Vagina (tissue), 2 donors: ENCODE measurements around the gene NOTCH1. TPM values are rescaled to one million over a fixed set of nuclear protein-coding genes. Genes with fewer than 3 reads are reported as not detected.

Experiments used
- DNase-seq, 2 donors: peaks; one replicate each; pipeline ENCODE4 v3.0.0-alpha.2; 2017; ENCODE audit errors: extremely low spot score in 2 of 2
- H3K27ac ChIP-seq: fragments of 200-600 bp; sonication (generic); one replicate; pipeline ENCODE4 v1.5.1; 2019
- H3K27me3 ChIP-seq: fragments of 200-600 bp; sonication (generic); one replicate; pipeline ENCODE4 v1.5.1; 2019
- H3K36me3 ChIP-seq, 2 donors: fragments of 200-600 bp; sonication (generic); one replicate each; pipeline ENCODE4 v1.5.1; 2017 to 2019
- H3K4me1 ChIP-seq: fragments of 200-600 bp; sonication (generic); one replicate; pipeline ENCODE4 v1.5.1; 2019
- H3K4me3 ChIP-seq, 2 donors: fragments of 200-600 bp; sonication (generic); 1 replicate in 1 of 2; 2 replicates in 1 of 2; pipeline ENCODE4 v1.5.1; 2016 to 2019
- H3K9me3 ChIP-seq: fragments of 200-600 bp; sonication (generic); one replicate; pipeline ENCODE4 v1.5.1; 2019
- CTCF ChIP-seq, 3 experiments: fragments of 450-650 bp in 2 of 3; fragments of 200-600 bp in 1 of 3; sonication (generic) in 1 of 3; IDR thresholded peaks; one replicate each; pipeline ENCODE4 v1.5.1; 2017 to 2019; ENCODE audit warnings: antibody characterized with exemption in 3 of 3, mild to moderate bottlenecking in 2 of 3, moderate library complexity in 2 of 3
- POLR2A ChIP-seq, 2 donors: fragments of 450-650 bp; IDR thresholded peaks; one replicate each; pipeline ENCODE4 v1.6.1; 2017; ENCODE audit warnings: antibody characterized with exemption in 2 of 2, mild to moderate bottlenecking in 2 of 2, moderate library complexity in 2 of 2
- POLR2AphosphoS5 ChIP-seq, 2 donors: sonication (generic); formaldehyde crosslinking; IDR thresholded peaks; one replicate each; pipeline ENCODE4 v1.9.0; 2017; ENCODE audit warnings: antibody characterized with exemption in 2 of 2, mild to moderate bottlenecking in 2 of 2, low read depth in 1 of 2; ENCODE audit not compliant: insufficient read depth in 1 of 2
- intact Hi-C: fragments of 100-400 bp; cut with DNase I; formaldehyde crosslinking; loops from one replicate; pipeline ENCODE4 v1.15.1; 2023
- total RNA-seq: library from RNA; depleted of rRNA; stranded (reverse); fragments of >200 nt; gene quantifications from one replicate; pipeline ENCODE4 v1.2.3, GENCODE V29; 2016

Gene NOTCH1
- total RNA-seq, 1 donor from 2014 or later, result 67.0 TPM

GRCh38 chr9:136536721-136537241 lies 9.1 kb downstream of the NOTCH1 start:
- Histone ChIP-seq H3K4me3 (no peak overlapping the region), H3K27me3 (no peaks in the 10 kb centered on the region), H3K4me1 (peaks cover 94% of the 10 kb centered on the region), H3K27ac (no peak overlapping the region), H3K36me3 (no peaks in the 10 kb centered on the region), H3K9me3 (no peaks in the 10 kb centered on the region)
- TF ChIP-seq POLR2A (IDR thresholded peaks at IDR 0.05) (no peak), POLR2AphosphoS5 (IDR thresholded peaks at IDR 0.05; ENCODE audit: insufficient read depth in 1 of 2, low read depth in 1 of 2) (no peak), CTCF (IDR thresholded peaks at IDR 0.05) (no peak)
- DNase-seq, result no peak
- intact Hi-C loops, result no loop called here

GRCh38 chr9:136536051-136536720 lies 9.7 kb downstream of the NOTCH1 start:
- intact Hi-C loops, result no loop called here
- Histone ChIP-seq H3K27me3 (no peaks in the 10 kb centered on the region), H3K9me3 (no peaks in the 10 kb centered on the region), H3K4me1 (peaks cover 94% of the 10 kb centered on the region), H3K4me3 (no peak overlapping the region), H3K36me3 (no peaks in the 10 kb centered on the region), H3K27ac (no peak overlapping the region)
- no peak for DNase-seq
- TF ChIP-seq CTCF (IDR thresholded peaks at IDR 0.05), result no peak
- TF ChIP-seq POLR2AphosphoS5 (IDR thresholded peaks at IDR 0.05; ENCODE audit: insufficient read depth in 1 of 2, low read depth in 1 of 2), result no peak
- TF ChIP-seq POLR2A (IDR thresholded peaks at IDR 0.05), result no peak

- Histone ChIP-seq H3K4me1 (peaks cover 94% of the 10 kb centered on the region), H3K27me3 (no peaks in the 10 kb centered on the region), H3K36me3 (no peaks in the 10 kb centered on the region), H3K27ac (no peak overlapping the region), H3K4me3 (no peak overlapping the region), H3K9me3 (no peaks in the 10 kb centered on the region)
- TF ChIP-seq POLR2A (IDR thresholded peaks at IDR 0.05) (no peak), POLR2AphosphoS5 (IDR thresholded peaks at IDR 0.05; ENCODE audit: insufficient read depth in 1 of 2, low read depth in 1 of 2) (no peak), CTCF (IDR thresholded peaks at IDR 0.05) (no peak)
- intact Hi-C loops, result no loop called here
- DNase-seq, result no peak
These were observed 10.8 kb downstream of the NOTCH1 start for GRCh38 chr9:136535070-136535469.

- Histone ChIP-seq H3K27ac (no peak overlapping the region), H3K27me3 (no peaks in the 10 kb centered on the region), H3K4me3 (no peak overlapping the region), H3K36me3 (no peaks in the 10 kb centered on the region), H3K4me1 (peaks cover 94% of the 10 kb centered on the region), H3K9me3 (no peaks in the 10 kb centered on the region)
- DNase-seq, result no peak
- TF ChIP-seq CTCF (IDR thresholded peaks at IDR 0.05), result no peak
- no peak for TF ChIP-seq POLR2AphosphoS5 (IDR thresholded peaks at IDR 0.05; ENCODE audit: insufficient read depth in 1 of 2, low read depth in 1 of 2)
- TF ChIP-seq POLR2A (IDR thresholded peaks at IDR 0.05), result no peak
- intact Hi-C loops, result no loop called here
These were observed 11.5 kb downstream of the NOTCH1 start for GRCh38 chr9:136534366-136534765.

GRCh38 chr9:136533775-136534157 lies 12.1 kb downstream of the NOTCH1 start:
- peak overlapping the region; percentile 69 for H3K27ac ChIP-seq

More at GRCh38 chr9:136533775-136534157, 12.1 kb downstream of the NOTCH1 start:
- no peak for DNase-seq
- Histone ChIP-seq H3K36me3 (no peaks in the 10 kb centered on the region), H3K4me3 (no peak overlapping the region), H3K27me3 (no peaks in the 10 kb centered on the region), H3K4me1 (peaks cover 94% of the 10 kb centered on the region), H3K9me3 (no peaks in the 10 kb centered on the region)
- intact Hi-C loops, result no loop called here
- TF ChIP-seq CTCF (IDR thresholded peaks at IDR 0.05) (no peak), POLR2AphosphoS5 (IDR thresholded peaks at IDR 0.05; ENCODE audit: insufficient read depth in 1 of 2, low read depth in 1 of 2) (peak; percentile 42 to 65)
